IPS DF 19.7 (cell line): ENCODE results near the gene GPC1.

Experiments used
- DNase-seq: peaks from one replicate; pipeline ENCODE4 v3.0.0-alpha.2; 2013; ENCODE audit warnings: low read depth, low spot score

GPC1 gene

DNA sequence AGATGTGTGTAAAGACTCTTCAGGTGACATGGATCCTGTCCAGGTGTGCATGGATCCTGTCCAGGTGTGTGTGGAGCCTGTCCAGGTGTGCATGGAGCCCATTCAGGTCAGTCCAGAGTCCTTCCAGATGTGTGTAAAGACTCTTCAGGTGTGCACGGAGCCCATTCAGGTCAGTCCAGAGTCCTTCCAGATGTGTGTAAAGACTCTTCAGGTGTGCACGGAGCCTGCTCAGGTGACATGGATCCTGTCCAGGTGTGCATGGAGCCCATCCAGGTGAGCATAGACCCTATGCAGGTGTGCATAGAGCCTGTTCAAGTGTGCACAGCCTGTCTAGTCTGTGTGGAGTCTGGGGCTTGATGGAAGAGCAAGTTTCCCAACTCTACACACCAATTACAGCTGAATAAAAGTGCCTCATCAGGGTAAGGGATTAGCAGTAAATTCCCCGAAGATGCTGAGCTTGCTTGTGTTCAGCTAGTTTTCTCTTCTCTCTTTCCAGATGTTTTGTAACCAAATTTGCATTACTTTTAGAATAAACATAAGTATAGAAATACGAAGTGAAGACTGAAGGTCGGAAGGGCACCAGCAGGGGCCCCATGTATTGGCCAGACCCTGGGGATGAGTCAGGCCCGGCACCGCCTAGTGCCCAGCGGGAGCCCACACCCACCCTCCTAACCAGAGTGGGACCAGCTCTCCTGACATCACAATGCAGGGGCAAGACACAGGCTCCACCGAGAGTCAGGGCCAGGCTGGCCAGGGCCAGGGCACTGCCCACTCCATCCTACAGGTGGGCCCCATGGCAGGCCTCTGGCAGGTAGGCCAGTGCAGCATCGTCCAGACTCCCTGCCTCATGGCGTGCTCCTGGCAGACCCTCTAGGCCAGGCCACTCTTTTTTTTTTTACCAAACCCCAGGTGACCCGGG, 38.6 kb upstream of the GPC1 start:
- DNase-seq = no peak

DNA sequence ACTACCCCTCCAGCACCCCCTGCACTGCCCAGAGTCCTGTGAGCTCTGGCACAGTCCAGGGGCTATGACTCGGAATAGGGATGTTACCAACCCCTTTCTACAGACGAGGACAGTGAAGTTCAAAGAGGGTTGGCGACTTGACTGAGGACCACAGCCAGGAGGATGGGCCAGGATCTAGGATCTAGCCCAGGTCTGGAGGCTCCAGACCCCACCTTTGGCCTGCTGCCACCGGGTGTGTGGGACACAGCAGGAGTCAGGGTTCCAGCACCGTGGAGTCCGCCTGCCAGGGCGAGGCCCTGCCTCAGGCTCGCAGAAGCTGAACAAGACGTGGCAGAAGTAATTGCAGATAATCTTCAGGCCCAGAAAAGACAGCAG, 37.9 kb upstream of the GPC1 start:
- no peak for DNase-seq

DNA sequence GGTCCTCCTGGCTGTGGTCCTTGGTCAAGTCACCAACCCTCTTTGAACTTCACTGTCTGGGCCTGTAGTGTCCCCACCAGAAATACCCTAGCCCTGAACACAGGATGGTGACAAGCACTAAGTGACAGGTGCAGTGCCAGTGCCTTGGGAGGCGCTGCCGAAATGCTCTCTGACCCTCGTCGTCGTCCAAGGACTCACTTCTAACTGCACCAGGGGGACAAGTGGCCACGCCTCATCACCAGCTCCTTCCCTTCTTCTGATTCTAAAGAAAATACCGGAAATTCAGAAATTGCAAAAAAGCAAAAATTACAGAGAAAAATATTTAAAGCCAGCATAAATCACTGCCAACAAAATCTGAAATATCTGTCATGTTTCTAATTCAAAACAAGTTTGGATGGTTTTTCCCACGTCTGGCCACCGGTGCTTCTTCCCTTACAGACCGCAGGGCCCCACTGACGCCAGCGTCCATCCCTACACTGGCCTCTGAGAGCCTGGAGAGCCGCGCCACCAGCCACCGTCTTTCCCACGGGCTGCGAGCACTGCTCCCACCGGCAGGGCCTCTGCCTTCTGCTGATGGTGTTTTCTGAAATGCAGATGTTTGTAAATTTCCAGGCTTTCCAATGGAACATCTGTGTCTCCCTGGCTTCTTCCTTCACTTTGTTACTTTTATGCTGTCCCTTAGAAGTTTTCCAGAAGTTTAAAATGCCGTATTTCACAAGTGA, 37.4 kb upstream of the GPC1 start:
- DNase-seq = no peak

DNA sequence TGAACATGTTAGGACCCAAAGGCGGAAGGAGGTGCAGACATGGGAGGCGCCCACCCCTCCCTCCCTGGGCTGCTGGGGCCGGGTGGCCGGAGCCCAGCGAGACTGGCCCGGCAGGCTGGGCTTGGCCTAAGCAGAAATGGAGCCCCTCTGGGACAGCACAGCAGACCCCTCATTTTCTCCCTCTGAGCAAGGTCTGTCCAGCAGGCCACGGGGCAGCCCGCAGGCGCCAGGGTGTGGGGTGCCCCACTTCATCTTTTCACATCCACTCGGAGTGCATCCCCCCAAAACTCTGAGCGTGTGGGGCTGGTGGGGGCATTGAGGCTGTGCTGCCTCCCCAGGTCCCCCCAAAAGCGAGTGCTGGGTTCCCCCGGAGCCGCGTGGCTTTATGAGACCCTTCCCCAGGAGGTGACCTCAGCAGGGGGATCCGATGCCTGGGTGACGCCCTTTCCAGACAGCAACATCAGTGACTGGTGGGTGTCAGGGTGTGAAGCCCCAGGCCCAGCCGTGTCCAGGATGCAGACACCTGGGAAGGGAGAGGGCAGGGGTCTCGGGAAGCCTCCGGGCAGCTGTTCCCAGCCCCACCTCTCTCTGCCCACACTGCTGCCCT, 36.7 kb upstream of the GPC1 start:
- DNase-seq = no peak

DNA sequence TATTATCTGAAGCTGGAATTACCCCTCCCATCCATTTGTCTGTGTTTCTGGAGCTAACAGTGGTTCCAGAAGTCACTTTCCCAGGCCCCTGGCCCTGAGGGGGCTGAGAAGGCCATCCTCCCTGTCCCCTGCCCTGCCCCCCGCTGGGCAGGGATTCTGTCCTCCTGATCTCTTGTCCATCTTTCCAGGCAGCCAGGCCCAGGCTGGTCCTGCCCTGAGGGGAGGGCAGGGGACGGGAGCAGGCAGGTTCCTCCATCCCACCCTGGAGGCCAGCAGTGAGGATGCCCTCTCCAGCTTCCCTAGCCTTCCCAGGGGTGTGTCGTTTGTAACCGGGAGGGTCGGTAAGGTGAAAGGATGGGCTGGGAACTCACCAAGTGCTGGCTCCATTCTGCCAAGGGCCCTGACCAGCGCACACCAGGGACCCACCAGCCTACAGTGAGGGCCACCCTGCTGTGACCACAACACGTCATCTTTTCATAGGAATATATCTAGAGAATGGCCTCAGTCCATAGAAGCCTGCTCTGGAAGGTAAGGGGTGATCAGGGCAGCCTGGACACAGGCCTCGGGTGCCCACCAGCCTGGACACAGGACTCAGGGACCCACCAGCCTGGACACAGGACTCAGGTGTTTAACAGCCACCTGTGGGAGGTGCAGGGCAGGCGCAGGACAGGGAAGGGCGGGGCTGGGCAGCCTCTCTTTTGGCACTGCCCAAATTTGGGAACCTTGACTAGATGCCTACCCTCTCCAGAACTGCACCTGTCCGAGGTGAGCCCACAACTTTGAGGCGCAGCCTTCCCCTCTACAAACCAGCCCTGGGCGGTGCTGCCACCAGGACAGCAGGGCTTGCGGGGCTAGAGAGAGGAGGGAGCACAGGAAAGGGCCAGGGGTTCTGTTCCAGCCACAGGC, 35.8 kb upstream of the GPC1 start:
- no peak for DNase-seq

DNA sequence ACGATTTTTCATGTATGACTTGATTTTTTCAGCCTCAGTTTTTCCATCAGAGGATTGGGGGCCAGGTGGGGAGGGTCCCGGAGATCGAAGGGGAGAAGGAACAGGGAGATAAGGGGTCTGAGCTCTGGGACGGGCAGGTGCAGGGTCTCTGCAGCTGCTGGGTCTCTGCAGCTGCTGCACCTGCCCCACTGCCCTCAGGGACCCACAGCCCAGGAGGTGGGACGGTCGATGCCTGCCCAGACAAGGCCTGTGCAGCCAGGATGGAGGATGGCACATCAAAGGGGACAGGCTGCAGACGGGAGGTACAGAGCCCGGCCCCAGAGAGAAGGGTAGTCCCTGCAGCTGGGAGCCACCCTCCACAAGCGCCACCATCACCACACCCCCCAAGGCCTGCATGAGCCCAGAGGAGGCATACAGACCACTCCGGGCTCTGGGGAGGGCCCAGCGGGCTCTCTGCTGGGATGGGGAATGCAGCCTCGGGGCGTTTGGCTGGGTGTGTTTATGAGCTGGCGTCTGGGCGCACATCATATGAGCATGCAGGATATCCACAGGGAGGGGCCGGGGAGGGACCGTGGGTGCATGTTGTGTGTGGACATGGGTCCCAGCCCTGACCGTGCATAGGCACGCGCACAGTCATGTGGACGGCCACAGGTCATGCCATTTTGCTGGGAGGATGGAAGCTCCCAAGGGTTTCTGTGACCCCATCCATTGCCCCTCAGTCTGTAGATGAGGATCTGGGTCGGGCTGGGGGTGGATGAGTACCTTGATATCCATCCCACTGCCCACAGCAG, 34.9 kb upstream of the GPC1 start:
- DNase-seq = no peak

DNA sequence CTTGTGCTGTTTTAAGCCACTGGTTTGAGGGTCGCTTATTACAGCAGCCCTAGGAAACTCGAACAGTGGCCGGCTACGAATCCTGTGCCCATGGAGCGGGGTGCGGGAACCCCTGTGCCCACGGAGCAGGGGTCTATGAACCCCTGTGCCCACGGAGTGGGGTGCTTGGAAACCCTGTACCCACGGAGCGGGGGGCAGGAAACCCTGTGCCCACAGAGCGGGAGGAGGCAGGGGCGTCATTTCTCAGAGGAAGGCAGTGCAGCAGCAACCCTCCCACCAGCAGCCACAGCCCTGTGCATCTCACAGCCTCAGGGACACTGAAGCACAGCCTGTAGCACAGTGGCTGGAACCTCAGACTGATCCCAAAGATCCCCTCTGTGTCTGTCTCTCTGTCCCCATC, 34.2 kb upstream of the GPC1 start:
- no peak for DNase-seq

DNA sequence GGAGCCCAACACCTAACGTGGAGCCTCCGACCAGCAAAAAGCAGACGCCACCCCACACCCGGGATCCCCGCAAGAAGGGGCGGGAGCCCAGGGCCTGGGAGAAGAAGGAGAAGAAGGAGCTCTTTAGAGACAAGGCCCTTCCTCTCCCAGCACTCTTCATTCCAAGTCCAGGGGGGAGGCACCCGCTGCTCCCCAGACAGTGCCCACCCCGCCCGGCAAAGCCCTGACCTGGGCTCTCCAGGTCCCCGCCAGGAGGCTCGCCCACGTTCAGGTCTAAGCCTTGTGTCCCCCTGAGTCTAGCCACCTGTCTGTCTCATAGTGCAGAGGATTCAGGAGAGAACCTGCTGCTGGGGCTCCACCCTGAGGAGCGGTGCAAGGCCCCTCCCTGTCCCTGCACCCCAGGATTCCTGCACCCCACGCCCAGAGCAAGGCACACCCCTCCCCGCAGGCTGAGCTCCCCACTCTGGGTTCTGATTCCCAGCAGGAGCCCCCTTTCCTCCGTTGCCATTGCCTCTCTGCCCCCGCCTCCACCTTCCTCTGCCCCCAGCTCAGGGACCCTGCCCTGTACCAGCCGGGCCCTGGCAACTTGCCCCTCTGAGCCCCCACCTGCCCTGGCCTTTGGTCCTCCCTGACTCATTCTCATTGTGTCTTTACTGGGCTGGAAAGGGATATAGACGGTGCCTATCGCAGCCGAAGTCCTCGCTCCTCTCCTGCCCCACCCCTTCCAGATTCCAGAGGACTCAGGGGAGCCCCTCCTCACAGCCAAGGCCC, 33.5 kb upstream of the GPC1 start:
- no peak for DNase-seq

DNA sequence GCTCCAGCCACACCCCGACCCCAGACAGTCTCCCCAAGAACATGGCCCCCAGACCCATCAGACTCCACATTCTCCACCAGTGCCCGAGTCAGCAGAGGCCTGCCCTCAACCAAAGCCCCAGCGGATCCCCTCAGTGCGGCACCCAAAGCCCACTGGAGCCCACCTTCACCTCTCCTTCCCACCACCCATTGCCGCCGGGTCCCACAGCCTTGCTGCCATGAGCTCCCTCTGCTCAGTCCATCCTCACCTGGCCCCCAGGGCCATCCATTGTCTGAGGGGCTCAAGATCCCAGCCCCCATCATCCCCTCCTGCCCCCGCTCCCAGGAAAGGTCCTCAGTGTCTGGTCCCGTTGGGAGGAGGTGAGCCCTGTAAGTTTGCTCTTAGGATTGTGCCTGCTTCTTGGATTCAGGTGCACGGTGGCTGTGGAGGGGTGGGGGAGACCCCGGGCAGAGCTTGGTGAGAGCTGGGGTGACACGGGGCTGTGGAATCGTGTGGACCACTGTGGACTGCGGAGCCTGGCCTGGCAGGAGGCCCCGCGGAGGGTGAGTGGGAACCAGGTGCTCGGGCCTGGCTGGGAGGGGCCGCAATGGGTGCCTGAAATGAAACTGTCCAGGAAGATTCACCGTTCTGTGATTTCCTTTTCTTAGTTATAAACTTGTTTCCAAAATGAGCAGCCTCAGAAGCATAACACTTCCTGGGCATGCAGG, 32.7 kb upstream of the GPC1 start:
- DNase-seq = no peak

DNA sequence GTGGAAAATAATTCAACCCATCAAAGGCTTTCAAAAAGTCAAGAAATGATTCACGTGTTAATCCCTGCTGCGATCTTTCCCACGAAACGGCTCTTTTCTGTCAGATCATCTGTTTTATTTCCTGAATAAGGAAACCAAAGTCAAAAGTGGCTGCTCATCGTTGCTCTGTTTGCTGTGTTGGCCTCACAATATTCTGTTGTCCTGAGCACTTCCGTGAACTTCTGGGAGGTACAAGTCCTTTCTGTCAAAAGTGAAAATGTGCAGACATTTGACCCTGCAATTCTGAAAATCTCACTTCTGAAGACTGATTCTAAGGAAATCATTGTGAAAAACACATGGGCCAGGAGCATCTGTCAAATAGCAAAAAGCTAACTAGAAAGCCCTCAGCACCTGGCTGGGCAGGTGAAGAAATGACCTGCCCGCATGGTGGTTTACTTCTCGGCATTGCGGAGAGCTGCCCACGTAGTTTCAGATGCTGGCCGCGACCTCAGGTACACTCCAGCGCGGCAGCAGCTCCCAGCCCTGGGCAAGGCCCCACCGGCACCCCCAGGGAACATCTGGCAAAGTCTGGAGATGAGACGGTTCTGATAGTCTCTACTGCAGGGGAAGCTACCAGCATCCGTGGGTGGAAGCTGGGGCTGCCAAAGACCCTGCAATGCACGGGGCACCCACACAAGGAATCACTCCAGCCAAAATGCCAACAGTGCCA, 31.9 kb upstream of the GPC1 start:
- no peak for DNase-seq

DNA sequence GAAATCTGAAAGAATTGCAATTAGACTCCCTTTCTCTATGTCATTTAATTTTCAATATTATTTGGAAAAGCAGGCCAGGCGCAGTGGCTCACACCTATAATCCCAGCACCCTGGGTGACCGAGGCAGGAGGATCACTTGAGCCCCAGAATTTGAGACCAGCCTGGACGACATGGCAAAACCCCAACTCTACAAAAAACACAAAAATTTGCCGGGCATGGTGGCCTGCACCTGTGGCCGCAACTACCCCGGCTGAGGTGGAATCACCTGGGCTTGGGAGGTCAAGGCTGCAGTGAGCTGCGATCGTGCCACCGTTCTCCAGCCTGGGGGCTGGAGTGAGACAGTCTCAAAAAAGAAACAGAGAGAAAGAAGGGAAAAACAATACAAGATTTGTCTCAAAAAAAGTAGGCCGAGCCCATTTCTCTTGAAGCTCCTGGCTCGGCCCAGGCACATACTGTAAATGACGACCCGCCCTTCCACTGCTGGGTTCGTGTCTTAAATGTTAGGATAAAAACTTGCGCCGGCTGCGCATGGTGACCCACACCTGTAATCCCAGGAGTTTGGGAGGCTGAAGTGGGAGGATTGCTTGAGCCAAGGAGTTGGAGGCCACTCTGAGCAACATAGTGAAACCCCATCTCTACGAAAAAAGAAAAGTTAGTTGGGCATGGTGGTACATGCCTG, 31.1 kb upstream of the GPC1 start:
- no peak for DNase-seq

DNA sequence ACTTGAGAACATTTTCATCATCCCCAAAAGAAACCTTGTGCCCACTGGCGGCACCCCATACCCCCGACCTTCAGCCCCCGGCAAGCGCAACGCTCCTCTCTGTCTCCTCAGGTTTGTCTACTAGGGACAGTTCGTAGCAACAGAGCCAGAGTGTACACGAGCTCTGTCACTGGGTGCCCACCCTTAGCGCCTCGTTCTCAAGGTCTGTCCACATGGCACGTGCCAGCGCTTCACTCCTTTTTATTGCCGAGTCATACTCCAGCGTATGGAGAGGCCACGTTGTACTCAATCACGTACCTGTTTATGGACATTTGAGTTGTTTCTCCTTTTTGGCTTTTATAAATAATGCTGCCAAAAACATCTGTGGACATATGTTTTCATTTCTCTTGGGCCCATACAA, 30.3 kb upstream of the GPC1 start:
- DNase-seq = no peak

DNA sequence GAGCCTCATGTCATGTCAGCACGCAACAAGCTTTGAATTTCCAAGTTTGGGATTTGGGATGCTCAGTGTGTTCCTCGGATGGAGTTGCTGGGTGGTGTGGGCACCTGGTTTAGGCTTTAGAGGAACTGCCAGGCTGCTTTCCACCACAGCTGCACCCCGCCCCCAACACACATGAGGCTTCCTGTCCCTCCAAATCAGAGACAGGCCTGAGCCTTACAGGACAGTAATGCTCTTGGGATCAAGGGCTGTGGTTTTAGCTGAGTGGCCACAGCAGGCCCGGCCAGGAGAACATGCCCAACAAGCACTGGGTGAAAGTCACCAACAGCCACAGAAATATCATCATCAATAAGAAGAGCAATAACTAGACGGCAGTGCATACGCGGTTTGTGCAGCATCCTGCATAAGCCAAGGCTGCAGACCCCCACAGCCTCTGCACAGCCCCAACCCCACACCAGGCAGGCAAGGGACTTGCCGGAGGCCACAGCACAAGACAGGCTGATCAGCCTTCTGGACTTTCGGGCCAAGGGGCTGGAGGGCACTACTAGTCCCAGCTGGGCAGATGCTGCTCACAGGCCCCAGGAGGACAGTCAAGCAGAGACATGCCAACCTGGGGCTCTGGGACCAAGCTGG, 29.7 kb upstream of the GPC1 start:
- DNase-seq = no peak

DNA sequence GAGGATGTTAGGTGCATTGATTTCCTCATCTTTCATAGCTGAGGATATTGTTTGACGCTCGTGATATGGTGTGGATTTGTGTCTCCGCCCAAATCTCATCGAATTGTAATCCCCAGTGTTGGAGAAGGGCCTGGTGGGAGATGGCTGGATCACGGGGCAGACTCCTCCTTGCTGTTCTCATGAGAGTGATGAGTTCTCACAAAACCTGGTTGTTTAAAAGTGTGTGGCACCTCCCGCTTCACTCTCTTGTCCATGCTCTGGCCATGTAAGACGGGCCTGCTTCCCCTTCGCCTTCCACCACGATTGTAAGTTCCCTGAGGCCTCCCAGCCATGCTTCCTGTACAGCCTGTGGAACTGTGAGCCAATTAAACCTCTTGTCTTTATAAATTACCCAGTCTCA, 28.4 kb upstream of the GPC1 start:
- no peak for DNase-seq

DNA sequence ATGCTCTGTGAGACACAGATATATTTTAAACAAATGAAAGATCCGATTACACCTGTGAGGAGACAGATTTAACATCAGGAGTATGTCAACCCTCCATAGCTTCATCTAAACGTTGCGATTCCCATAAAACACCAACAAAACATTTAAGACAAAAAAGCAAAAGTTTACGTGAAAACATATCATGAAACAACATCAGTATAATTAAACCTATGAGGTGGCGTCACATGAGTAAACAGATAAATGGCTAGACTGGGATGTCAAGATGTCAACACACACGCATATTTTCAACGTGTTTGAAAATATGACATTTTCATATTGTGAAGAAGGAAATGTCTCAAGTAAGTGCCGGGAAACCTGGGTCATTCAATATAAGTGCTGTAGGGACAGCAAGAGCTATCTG, 25.5 kb upstream of the GPC1 start:
- no peak for DNase-seq

DNA sequence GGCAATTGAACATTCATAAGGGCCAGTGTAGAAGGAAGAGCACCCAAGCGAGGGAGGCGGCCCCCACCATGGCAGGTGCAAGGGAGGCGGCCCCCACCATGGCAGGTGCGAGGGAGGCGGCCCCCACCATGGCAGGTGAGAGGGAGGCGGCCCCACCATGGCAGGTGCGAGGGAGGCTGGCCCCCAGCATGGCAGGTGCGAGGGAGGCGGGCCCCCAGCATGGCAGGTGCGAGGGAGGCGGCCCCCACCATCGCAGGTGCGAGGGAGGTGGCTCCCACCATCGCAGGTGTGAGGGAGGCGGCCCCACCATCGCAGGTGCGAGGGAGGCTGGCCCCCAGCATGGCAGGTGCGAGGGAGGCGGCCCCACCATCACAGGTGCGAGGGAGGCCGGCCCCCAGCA, 24.7 kb upstream of the GPC1 start:
- DNase-seq = no peak

DNA sequence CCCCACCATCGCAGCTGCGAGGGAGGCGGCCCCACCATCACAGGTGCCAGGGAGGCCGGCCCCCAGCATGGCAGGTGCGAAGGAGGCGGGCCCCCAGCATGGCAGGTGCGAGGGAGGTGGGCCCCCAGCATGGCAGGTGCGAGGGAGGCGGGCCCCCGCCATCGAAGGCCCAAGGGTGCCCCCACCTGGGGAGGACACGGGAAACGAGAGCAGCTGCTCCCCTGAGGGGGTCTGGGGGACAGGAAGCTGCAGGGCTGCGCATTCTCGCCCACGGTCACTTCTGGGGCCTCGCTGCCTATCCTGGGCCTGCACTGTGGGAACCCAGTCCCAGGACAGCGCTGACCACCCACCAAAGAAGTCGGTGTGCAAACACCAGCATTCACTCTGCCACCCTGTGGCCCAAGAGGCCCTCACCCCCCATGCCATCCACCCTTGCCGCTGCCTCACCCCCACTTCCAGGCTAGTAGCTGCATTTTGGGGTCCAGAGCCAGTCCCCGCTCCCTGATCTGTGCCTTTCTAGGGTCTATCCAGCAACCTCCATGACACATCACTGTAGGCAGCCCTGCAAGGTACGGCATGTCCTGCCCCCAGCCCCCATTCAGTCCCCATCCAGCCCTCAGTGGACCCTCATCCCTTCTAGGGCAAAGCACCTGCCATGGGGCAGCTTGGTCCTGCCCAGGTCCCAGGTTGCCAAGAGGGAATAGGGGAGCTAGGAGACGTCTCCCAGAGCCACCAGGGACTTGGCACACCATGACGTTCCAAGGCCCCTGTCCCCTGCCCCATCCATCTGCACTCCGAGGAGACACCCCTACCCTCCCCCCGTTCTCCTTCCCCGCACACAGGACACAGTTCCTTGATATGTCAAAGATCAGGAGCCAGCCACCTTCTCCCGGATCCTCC, 24.0 kb upstream of the GPC1 start:
- no peak for DNase-seq
